Sigmoid colon (tissue), 7 donors: ENCODE data around the gene HEXA. TPM values are rescaled to one million over a fixed set of nuclear protein-coding genes. Genes with fewer than 3 reads are reported as not detected.
A peak's percentile ranks its signal among the peaks of the same experiment; 100 is the strongest.

ENCODE experiments used
- DNase-seq: peaks from one replicate; pipeline ENCODE4 v3.0.0-alpha.2; 2019
- H3K27ac ChIP-seq, 4 donors: fragments of 200-600 bp; sonication (generic); one replicate each; pipeline ENCODE4 v1.5.1; 2016 to 2019; ENCODE audit warnings: mild to moderate bottlenecking in 1 of 4
- H3K27me3 ChIP-seq, 3 donors: fragments of 200-600 bp; sonication (generic); one replicate each; pipeline ENCODE4 v1.5.1; 2019; ENCODE audit warnings: mild to moderate bottlenecking in 1 of 3
- H3K36me3 ChIP-seq, 4 donors: fragments of 200-600 bp; sonication (generic); one replicate each; pipeline ENCODE4 v1.5.1; 2016 to 2019
- H3K4me1 ChIP-seq, 4 donors: fragments of 200-600 bp; sonication (generic); one replicate each; pipeline ENCODE4 v1.5.1; 2017 to 2019
- H3K4me3 ChIP-seq, 4 donors: fragments of 200-600 bp; sonication (generic); one replicate each; pipeline ENCODE4 v1.5.1; 2017 to 2019; ENCODE audit warnings: mild to moderate bottlenecking in 2 of 4, moderate library complexity in 1 of 4
- H3K9me3 ChIP-seq, 4 donors: fragments of 200-600 bp in 3 of 4; sonication (generic) in 3 of 4; one replicate each; pipeline versions ENCODE4 v1.5.1 to v1.6.1; 2013 to 2019
- CTCF ChIP-seq, 4 experiments: fragments of 450-650 bp in 3 of 4; fragments of 200-600 bp in 1 of 4; IDR thresholded peaks; one replicate each; pipeline ENCODE4 v1.5.1; 2016 to 2019; ENCODE audit warnings: antibody characterized with exemption in 4 of 4, mild to moderate bottlenecking in 3 of 4, moderate library complexity in 2 of 4
- EP300 ChIP-seq, 4 donors: sonication (generic); formaldehyde crosslinking; IDR thresholded peaks; one replicate each; pipeline ENCODE4 v1.6.1; 2017; ENCODE audit warnings: antibody characterized with exemption in 4 of 4
- POLR2A ChIP-seq, 2 donors: fragments of 450-650 bp; IDR thresholded peaks; one replicate each; pipeline ENCODE4 v1.6.1; 2016; ENCODE audit warnings: antibody characterized with exemption in 2 of 2, mild to moderate bottlenecking in 2 of 2, moderate library complexity in 2 of 2
- POLR2AphosphoS5 ChIP-seq, 4 donors: sonication (generic); formaldehyde crosslinking; IDR thresholded peaks; one replicate each; pipeline ENCODE4 v1.6.1; 2017; ENCODE audit warnings: antibody characterized with exemption in 4 of 4
- WGBS, 2 donors: extraction: QIAGEN DNeasy Blood & Tissue Kit; methylation state at CpG; one replicate each; pipeline ENCODE4 v1.1.7; 2013; 5-methylcytosine and 5-hydroxymethylcytosine counted together
- intact Hi-C: fragments of 100-400 bp; cut with DNase I; formaldehyde crosslinking; loops from one replicate; pipeline ENCODE4 v1.15.1; 2023
- polyA plus RNA-seq, 3 donors: library from polyadenylated mRNA; stranded (reverse); fragments of 200-250 nt; gene quantifications; one replicate each; pipeline ENCODE4 v1.2.3, GENCODE V29; 2013
- total RNA-seq, 4 donors: library from RNA; depleted of rRNA; stranded (reverse); fragments of >200 nt; gene quantifications; one replicate each; pipeline ENCODE4 v1.1.0, GENCODE V29; 2016
- donor health status: healthy with polysubstance abuse.
- donor health status: Bipolar disorder and iron deficiency.
- donor health status: healthy.

Gene HEXA
- total and polyA plus RNA-seq, 7 donors: 35.4 to 80.0 (median 58.3) TPM

- H3K36me3 ChIP-seq: peaks cover 0 to 14% (median 2%) of the 10 kb centered on the region in 4 donors
- no peaks in the 10 kb centered on the region for H3K9me3 ChIP-seq
- H3K27ac ChIP-seq: peak overlapping the region; percentile 70 to 84 (median 78)
- peak in 3 of 4 donors; percentile 6 to 66 (median 48) for TF ChIP-seq POLR2AphosphoS5 (IDR thresholded peaks at IDR 0.05)
- no peak for TF ChIP-seq POLR2A (IDR thresholded peaks at IDR 0.05)
- no peak for TF ChIP-seq CTCF (IDR thresholded peaks at IDR 0.05)
- TF ChIP-seq EP300 (IDR thresholded peaks at IDR 0.05): peak in 1 of 4 donors; percentile 41
- WGBS, 2 donors: 82 to 91% methylated on average over 9 of the region's 9 CpGs
- DNase-seq: peak; percentile 77
- no peak overlapping the region for H3K4me3 ChIP-seq
- H3K4me1 ChIP-seq: peaks cover 0 to 21% (median 19%) of the 10 kb centered on the region in 4 donors
- intact Hi-C loops: loop anchor here (2.0 kb wide), 2 partner anchors 68 to 136 kb away; partner anchors contain the start of gene ARIH1
- no peaks in the 10 kb centered on the region for H3K27me3 ChIP-seq
Measured at GRCh38 chr15:72338617-72339321, 37.0 kb downstream of the HEXA start.

GRCh38 chr15:72338148-72338547, 37.7 kb downstream of the HEXA start:
- H3K27ac ChIP-seq: peak overlapping the region; percentile 70 to 84 (median 78)
- WGBS, 2 donors: 96 to 97% methylated on average over 2 of the region's 2 CpGs
- peaks cover 0 to 21% (median 19%) of the 10 kb centered on the region in 4 donors for H3K4me1 ChIP-seq
- peaks cover 0 to 8% (median 0%) of the 10 kb centered on the region in 4 donors for H3K36me3 ChIP-seq
- intact Hi-C loops: loop anchor here (2.0 kb wide), 2 partner anchors 67 to 137 kb away; partner anchors contain the start of gene ARIH1
- H3K27me3 ChIP-seq: no peaks in the 10 kb centered on the region
- H3K4me3 ChIP-seq: no peak overlapping the region
- TF ChIP-seq CTCF (IDR thresholded peaks at IDR 0.05): no peak
- TF ChIP-seq EP300 (IDR thresholded peaks at IDR 0.05): no peak
- no peak for TF ChIP-seq POLR2AphosphoS5 (IDR thresholded peaks at IDR 0.05)
- H3K9me3 ChIP-seq: no peaks in the 10 kb centered on the region
- no peak for DNase-seq

- intact Hi-C loops: no loop called here
Measured at GRCh38 chr15:72334842-72335241, 41.0 kb downstream of the HEXA start.

GRCh38 chr15:72331021-72331420, 44.8 kb downstream of the HEXA start:
- Histone ChIP-seq H3K4me1 (no peaks in the 10 kb centered on the region), H3K27ac (no peak overlapping the region), H3K9me3 (no peaks in the 10 kb centered on the region), H3K4me3 (no peak overlapping the region), H3K27me3 (no peaks in the 10 kb centered on the region), H3K36me3 (peaks cover 0 to 15% (median 8%) of the 10 kb centered on the region in 4 donors)
- DNase-seq: no peak
- 90 to 93% methylated on average over 3 of the region's 3 CpGs for WGBS, 2 donors
- intact Hi-C loops: no loop called here
- no peak for TF ChIP-seq EP300 (IDR thresholded peaks at IDR 0.05)
- TF ChIP-seq POLR2A (IDR thresholded peaks at IDR 0.05): no peak
- TF ChIP-seq CTCF (IDR thresholded peaks at IDR 0.05): no peak
- TF ChIP-seq POLR2AphosphoS5 (IDR thresholded peaks at IDR 0.05): no peak

More at GRCh38 chr15:72334842-72335241, 41.0 kb downstream of the HEXA start:
- DNase-seq: no peak
- 94 to 95% methylated on average over 2 of the region's 2 CpGs for WGBS, 2 donors
- Histone ChIP-seq H3K27ac (no peak overlapping the region), H3K4me3 (no peak overlapping the region), H3K4me1 (peaks cover 0 to 16% (median 14%) of the 10 kb centered on the region in 4 donors), H3K9me3 (no peaks in the 10 kb centered on the region), H3K27me3 (no peaks in the 10 kb centered on the region), H3K36me3 (peaks cover 0 to 16% (median 0%) of the 10 kb centered on the region in 4 donors)
- TF ChIP-seq CTCF (IDR thresholded peaks at IDR 0.05): no peak
- TF ChIP-seq POLR2AphosphoS5 (IDR thresholded peaks at IDR 0.05): no peak
- no peak for TF ChIP-seq EP300 (IDR thresholded peaks at IDR 0.05)
- no peak for TF ChIP-seq POLR2A (IDR thresholded peaks at IDR 0.05)
